Inflammatory macrophage (primary cell): ENCODE results near the gene MPL.

Experiments used
- DNase-seq, 2 donors: peaks; one replicate each; pipeline ENCODE4 v3.0.0-alpha.2; 2020 to 2022

Gene MPL

DNA sequence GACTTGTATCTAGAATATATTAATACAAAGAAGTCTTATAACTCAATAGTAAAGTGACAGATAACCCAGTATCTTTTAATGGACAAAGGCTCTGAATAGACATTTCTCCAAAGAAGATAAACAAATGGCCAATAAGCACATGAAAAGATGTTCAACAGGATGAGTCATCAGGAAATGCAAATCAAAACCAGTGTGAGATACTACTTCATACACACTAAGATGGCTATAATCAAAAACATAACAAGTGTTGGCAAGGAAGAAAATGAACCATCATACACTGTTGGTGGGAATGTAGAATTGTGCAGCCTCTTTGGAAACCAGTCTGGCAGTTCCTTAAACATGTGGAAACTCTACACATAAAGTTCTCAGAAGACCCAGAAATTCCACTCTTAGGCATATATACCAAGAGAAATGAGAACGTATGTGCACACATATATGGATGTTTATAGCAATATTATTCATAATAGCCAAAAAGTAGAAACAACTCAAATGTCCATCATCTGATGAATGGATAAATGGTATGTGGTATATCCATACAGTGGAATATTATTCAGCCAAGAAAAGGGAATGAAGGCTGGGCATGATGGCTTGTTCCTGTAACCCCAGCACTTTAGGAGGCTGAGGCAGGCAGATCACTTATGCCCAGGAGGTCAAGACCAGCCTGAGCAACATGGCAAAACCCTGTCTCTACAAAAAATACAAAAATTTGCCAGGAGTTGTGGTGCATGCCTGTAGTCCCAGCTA, 9.9 kb upstream of the MPL start:
- DNase-seq = no peak

DNA sequence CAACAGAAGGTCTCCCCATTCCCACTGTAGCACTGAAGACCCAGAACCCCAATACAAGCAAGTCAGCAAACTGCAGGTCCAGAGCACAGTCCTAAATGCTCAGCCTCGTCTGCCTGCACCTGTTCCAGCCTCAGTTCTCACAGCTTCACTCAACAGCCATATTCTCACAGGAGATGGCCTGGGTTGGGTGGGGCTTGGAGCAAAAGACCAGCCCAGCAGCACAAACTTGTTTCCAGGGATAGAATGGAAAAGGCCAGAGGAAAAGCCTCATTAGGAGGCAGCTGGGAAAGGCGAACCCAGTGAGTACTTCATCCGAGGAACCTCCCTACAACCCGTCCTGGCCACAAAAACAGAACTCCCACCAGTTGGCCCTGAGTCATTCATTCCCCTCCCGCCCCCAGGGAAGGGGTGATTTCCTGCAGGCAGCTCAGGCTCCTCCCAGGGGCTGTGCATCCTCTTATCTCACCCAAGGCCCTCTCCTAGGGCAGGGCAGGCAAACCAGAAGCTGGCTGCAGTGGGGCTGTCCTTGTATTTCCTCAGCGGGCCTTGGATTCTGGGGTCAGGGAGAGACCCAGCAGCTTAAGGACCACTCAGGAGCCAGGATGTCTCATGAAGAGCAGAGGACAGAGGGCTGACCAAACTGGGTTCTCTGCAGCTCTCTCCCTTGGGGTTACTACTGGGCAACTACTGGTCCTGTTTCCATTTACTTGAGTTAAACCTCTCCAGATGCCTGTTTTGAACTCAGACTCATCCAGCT, 7.4 kb upstream of the MPL start:
- peak; percentile 92 to 95 for DNase-seq

DNA sequence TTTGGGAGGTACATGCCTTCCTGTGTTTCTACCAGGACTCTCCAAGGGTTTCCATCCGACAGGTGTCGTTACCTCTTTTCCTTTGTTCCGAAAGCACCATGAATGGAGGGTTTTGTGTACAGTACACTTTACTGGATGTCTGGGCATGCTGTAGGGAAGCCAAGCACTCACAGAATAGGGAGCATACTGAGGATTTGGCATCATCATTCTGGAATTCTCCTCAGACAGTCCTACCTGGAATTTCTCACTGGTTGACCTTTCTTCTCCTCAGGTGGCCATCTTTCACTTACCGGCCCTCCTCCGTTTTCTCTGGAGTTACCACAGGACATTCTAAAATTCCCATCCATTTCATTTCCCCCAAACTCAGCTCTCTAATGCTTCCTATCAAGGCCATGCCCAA, 5.9 kb upstream of the MPL start:
- DNase-seq = no peak

GRCh38 chr1:43334453-43335205, 3.0 kb upstream of the MPL start:
- no peak for DNase-seq

- DNase-seq = no peak
Measured at GRCh38 chr1:43338001-43338400, 383 bp downstream of the MPL start.

DNA sequence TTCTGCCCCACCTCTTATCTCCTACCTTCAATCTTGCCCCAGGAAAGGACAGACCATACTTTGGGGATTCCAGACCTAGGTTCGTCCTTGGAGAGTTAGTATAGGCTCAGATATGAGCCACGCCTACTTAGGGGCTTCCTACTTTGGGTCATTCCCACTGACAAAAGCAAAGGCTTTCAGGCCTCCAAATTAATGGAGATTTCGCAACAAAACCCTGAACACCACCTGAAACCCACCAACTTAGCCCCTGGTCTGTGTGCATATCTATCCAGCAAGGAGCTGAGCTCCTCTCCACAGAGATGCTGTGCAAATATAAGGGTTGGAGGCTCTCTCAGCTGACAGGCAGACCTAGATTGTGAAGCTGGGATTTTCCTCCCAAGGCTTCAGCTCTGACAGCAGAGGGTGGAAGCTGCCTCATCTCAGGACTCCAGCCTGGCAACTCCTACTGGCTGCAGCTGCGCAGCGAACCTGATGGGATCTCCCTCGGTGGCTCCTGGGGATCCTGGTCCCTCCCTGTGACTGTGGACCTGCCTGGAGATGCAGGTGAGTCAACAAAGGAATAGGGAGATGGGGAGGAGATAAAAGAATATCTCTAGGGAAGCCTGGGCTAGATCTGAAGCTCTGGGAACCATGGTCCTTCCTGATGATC, 2.1 kb downstream of the MPL start:
- DNase-seq = no peak

GRCh38 chr1:43340559-43340958, 2.9 kb downstream of the MPL start:
- no peak for DNase-seq

GRCh38 chr1:43344267-43344850, 6.7 kb downstream of the MPL start:
- DNase-seq = no peak

GRCh38 chr1:43345120-43345519, 7.5 kb downstream of the MPL start:
- DNase-seq = peak in 1 of 2 donors; percentile 42

GRCh38 chr1:43346636-43347035, 9.0 kb downstream of the MPL start:
- no peak for DNase-seq

- DNase-seq = no peak
Measured at GRCh38 chr1:43348343-43348808, 10.8 kb downstream of the MPL start.

GRCh38 chr1:43348809-43349593, 11.4 kb downstream of the MPL start:
- no peak for DNase-seq

DNA sequence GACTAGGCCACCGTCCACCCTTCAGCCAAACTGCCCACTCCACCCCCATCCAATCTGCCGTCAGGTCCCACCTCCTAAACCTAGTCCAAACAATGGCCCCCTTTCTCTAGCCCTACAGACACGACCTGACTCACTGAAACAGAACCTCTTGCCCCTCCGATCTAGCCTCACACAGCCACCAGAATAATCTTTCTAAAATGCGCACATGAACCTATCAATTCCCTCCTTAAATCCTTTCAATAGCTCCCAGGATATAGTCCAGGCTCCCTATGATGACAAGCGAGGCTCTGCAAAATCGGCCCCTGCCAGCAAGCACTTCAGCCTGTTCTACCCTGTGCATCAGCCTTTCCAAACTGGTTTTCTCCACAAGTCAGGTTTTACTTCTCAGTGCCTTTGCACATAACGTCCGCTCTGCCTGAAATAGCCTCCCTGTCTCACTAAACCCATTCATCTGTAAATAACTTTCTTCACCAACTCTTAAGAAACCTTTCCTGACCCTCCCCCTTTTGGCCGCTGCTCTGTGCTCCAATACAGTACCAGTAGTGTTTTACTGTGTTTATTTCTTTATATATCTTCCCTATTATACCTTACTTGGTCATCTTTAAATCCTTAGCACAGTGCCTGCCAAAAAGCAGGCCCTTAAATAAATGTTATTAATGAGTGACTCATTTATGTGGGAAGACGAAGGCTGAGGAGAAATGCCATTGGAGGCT, 12.1 kb downstream of the MPL start:
- DNase-seq = no peak

DNA sequence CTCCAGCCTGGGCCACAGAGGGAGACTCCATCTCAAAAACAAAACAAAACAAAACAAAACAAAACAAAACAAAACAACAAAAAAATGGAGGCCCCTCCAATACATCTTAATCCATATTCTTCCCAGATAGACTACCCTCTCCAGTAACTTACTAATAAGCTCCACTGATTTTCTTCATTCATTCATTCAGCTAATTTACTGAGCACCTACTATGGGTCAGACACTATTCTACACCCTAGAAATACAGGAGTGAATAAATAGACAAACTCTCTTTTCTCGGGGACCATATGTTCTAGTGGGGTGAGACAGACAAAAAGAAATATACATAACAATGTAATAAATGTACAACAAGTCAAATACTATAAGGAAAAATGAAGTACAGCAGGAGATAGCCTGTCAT, 13.4 kb downstream of the MPL start:
- no peak for DNase-seq

GRCh38 chr1:43351421-43352350, 14.1 kb downstream of the MPL start:
- DNase-seq = no peak

GRCh38 chr1:43352351-43352705, 14.7 kb downstream of the MPL start:
- no peak for DNase-seq

GRCh38 chr1:43352881-43353280, 15.3 kb downstream of the MPL start:
- no peak for DNase-seq

- no peak for DNase-seq
Measured at GRCh38 chr1:43354471-43354870, 16.9 kb downstream of the MPL start.

- no peak for DNase-seq
Measured at GRCh38 chr1:43354936-43355335, 17.3 kb downstream of the MPL start.

- DNase-seq = no peak
Measured at GRCh38 chr1:43357251-43357650, 19.6 kb downstream of the MPL start.
